GM19395 (cell line): ENCODE measurements around the gene NFS1.
"Not testable (repeated sequence)": the region's sequence is repeated elsewhere in the genome, so short reads cannot be mapped to it uniquely, and the experiment has no call there.

Experiments used
- ATAC-seq: cut with Tn5 transposase; IDR thresholded peaks from one replicate; pipeline ENCODE4 v1.9.1; 2021; ENCODE audit warnings: mild to moderate bottlenecking, moderate library complexity; ENCODE audit not compliant: unreplicated experiment

Gene NFS1

GRCh38 chr20:35699127-35699956 is at the start of gene NFS1, which contains the start of gene ROMO1:
Gene NFS1, minus strand, starts transcription at chr20:35699352. Its CDS starts 64 bp downstream, at chr20:35699288.
Gene ROMO1, plus strand, starts transcription at chr20:35699405. Its CDS starts 228 bp downstream, at chr20:35699633.
- ATAC-seq, result peak; percentile 75

GRCh38 chr20:35744492-35744841 is 45.3 kb upstream of the NFS1 start:
- ATAC-seq, result not testable (repeated sequence)

GRCh38 chr20:35743693-35744491 is 44.7 kb upstream of the NFS1 start:
- ATAC-seq, result no peak

- no peak for ATAC-seq
Measured at GRCh38 chr20:35742741-35743523, 43.8 kb upstream of the NFS1 start.

GRCh38 chr20:35741892-35742740 is 43.0 kb upstream of the NFS1 start, which contains the start of gene RBM39:
Gene RBM39, minus strand, starts transcription at chr20:35742260. Its CDS starts 1,386 bp downstream, at chr20:35740874.
- peak; percentile 85 for ATAC-seq

- no peak for ATAC-seq
Measured at GRCh38 chr20:35739294-35740163, 40.4 kb upstream of the NFS1 start.

- no peak for ATAC-seq
Measured at GRCh38 chr20:35738410-35739179, 39.4 kb upstream of the NFS1 start.

- ATAC-seq, result no peak
Measured at GRCh38 chr20:35737865-35738333, 38.7 kb upstream of the NFS1 start.

- no peak for ATAC-seq
Measured at GRCh38 chr20:35735826-35736470, 36.8 kb upstream of the NFS1 start.

GRCh38 chr20:35734777-35735649 is 35.9 kb upstream of the NFS1 start:
- ATAC-seq, result no peak

GRCh38 chr20:35734374-35734773 is 35.2 kb upstream of the NFS1 start:
- ATAC-seq, result no peak

- no peak for ATAC-seq
Measured at GRCh38 chr20:35732644-35732982, 33.5 kb upstream of the NFS1 start.

- no peak for ATAC-seq
Measured at GRCh38 chr20:35731862-35732643, 32.9 kb upstream of the NFS1 start.

- ATAC-seq, result no peak
Measured at GRCh38 chr20:35731469-35731788, 32.3 kb upstream of the NFS1 start.

- ATAC-seq, result no peak
Measured at GRCh38 chr20:35730583-35731468, 31.7 kb upstream of the NFS1 start.
